HS-27A (cell line): Measurements from ENCODE around the gene ENO4.

Experiments used
- DNase-seq: peaks from one replicate; pipeline ENCODE4 v3.0.0-alpha.2; 2012; ENCODE audit warnings: low read depth, missing footprints

Gene ENO4

GRCh38 chr10:116829711-116830110 lies 19.6 kb upstream of the ENO4 start:
- no peak for DNase-seq

GRCh38 chr10:116831086-116831485 lies 18.2 kb upstream of the ENO4 start:
- no peak for DNase-seq

DNA sequence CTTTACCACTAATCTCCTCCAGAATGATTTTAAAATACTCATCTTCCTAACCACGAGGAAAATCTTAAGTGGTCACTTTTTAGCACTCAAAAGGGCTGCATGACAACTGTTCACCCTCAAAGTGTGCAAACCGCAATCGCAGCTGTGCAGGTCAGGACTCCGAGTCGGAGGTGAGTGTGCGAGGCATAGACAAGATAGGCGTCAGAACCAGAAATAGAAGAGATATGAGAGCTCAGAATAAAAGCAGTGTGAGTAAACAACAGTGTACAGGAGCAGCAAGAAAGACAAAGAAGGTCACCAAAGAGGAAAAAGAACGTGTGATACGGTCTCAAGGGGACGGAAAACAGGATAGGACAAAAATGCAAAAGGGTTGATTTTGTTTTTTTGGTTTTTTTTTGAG lies 17.5 kb upstream of the ENO4 start:
- DNase-seq = no peak

- DNase-seq = no peak
Observed at GRCh38 chr10:116833986-116834985, 15.0 kb upstream of the ENO4 start.

DNA sequence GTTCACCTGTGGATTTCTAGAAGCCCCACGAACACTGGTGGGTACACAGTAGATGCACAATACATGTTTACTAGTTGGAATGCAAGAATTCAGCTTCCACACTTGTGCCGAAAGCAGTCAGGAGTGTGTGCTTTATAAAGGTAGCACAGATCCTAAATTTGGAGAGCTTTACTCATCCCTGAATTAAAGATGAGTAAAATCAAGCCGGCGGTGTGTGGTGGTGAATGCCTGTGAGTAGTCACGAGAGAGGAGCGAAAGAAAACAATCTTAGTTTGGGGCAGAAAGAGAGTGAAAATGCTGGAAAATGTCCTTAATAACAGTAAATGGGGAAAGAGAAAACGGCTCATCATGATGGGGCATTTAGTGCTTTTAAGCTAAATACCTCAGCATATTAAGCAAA lies 13.6 kb upstream of the ENO4 start:
- DNase-seq = no peak

DNA sequence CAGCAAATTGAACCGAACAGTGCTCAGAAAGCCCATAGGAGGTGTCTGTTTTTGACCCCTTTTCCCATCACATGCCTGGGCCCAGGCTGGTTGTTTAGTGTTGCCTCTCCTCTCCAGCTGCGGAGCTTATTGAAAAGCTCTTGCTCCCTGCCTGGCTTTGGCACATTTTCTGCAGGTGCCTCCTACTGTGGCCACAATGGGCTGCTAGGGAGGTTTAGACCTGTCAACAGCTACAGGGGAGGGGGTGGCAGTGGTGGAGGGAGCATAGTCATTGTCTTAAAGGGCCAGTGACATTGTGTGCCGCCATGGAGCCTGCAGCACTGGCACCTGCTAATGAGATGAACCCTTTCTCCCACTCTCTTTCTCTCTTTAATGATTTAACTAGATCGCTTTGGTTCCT lies 13.2 kb upstream of the ENO4 start:
- no peak for DNase-seq

DNA sequence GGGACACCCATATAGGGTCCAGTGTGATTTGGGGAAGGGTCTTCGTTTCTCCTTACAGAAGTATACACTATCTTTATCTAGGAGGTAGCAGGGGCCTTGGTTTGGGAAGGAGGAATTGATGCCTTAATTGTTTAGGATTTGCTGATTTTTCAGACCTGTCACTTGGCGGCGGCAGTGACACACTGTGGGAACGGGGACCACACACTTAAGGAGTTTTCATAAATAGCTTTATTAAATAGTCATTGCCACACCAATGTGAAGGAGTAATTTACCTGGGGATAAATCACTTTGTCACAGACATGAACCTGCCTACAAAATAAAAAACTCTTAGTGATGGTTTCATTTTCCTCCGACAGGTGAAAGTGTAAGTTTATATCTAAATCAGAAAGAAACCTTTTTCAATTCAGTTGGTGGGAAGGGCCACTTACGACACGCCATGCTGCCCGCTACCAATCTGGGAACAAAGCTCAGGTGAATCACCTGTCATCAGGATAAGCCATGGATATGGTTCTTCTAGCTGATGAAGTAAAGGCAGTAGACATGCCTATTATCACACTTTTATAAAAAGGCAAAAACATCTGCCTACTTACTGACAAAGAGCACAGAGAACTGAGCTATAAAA lies 12.3 kb upstream of the ENO4 start:
- no peak for DNase-seq

- no peak for DNase-seq
Observed at GRCh38 chr10:116838143-116838725, 11.1 kb upstream of the ENO4 start.

GRCh38 chr10:116840389-116841075 lies 8.8 kb upstream of the ENO4 start:
- DNase-seq = no peak

GRCh38 chr10:116845823-116846222 lies 3.5 kb upstream of the ENO4 start:
- DNase-seq = no peak

- DNase-seq = no peak
Observed at GRCh38 chr10:116848032-116848943, 1.0 kb upstream of the ENO4 start.

DNA sequence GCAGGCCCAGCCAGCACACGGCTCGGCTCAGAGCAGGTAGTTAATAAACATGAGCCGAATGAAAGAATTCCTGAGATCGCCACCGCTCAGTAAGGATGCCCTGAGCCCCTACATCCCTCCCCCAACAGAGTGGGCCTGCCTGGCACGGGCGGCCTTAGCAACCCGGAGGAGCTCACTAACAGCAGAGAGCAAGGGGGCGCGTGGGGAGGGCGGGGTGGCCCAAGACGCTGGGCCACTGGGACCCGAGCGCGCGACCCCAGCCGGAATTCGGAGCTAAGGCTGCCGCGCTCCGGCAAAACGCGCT lies 403 bp upstream of the ENO4 start:
- no peak for DNase-seq

- no peak for DNase-seq
Observed at GRCh38 chr10:116850058-116850611, 836 bp downstream of the ENO4 start.

GRCh38 chr10:116852246-116852645 lies 2.9 kb downstream of the ENO4 start:
- no peak for DNase-seq

- DNase-seq = no peak
Observed at GRCh38 chr10:116853287-116853686, 4.0 kb downstream of the ENO4 start.

- no peak for DNase-seq
Observed at GRCh38 chr10:116853701-116854100, 4.4 kb downstream of the ENO4 start.

GRCh38 chr10:116857156-116857555 lies 7.9 kb downstream of the ENO4 start:
- DNase-seq = no peak

DNA sequence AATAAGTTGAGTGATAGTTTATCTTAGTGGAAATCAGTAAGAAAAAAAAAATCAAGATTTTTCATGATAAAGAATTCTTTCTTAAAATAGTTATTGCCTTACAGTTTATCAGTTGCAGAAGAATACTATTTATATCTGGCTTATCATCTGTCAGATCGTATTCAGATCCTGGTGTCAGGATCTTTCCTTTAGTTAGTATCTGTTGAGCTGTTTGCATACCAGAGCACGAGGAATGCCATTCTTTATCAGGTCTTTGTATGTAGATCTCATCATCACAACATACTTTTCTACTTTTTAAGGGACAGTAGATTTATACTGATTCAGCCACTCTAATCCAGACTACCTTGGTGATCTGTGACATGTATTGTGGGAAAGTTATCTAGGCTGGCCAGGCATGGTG lies 12.5 kb downstream of the ENO4 start:
- no peak for DNase-seq

DNA sequence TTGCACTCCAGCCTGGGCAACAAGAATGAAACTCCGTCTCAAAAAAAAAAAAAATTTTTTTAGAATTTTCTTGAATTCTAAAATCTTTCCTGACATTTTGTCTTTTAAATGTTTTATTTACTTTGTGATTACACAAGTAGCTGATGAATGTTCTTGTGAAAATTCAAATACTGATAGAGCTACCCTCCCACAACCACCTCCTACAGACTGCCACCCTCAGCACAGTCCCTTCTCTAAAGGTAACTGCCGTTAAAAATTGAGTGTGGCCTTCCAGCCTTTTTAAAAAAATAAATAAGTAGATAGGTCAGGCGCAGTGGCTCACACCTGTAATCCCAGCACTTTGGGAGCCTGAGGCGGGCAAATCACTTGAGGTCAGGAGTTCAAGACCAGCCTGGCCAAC lies 15.1 kb downstream of the ENO4 start:
- no peak for DNase-seq

DNA sequence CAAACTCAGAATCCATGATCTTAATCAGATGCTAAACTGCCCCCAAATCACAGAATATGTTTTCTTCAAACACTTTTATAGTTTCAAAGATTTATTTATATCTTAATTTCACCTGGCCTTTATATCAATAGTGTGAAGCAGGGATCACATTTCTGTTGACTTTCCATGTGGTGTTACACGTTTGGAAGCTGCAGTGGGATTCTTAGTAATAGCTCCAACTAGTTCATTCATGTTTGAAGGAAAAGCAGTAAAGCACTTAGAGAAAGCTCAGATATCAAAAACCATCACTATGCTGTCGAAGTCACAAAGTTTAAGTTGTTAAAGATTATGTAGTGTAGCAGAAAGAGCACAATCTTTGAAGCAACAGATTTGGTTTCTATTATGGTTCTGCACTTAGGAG lies 16.8 kb downstream of the ENO4 start:
- DNase-seq = no peak

DNA sequence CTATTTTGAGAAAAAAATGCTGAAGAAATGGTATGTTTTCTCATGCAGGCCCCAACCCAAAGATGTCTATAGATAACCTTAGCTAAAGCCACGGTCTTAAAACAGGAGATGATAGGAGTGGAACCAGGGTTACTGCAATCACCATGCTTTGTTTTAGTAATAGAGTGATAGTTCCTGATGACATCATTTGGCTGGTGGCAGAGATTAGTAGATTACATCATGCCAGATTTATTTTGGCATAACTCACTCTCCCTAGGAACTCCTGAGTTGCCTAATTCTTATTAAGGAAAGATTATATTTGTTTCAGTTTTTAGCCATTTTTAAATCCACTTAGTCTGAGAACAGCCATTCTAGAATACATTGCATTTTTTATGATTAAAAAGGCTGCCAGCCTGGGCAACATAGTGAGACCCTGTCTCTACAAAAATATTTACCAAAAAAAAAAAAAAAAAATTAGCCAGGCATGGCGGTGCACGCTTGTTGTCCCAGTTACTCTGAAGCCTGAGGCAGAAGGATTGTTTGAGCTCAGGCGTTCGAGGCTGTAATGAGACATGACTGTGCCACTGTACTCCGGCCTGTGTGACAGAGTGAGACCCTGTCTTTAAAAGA lies 17.8 kb downstream of the ENO4 start:
- DNase-seq = no peak
